H1 (cell line): ENCODE data around the gene ADAMTS16. TPM values are rescaled to one million over a fixed set of nuclear protein-coding genes. Genes with fewer than 3 reads are reported as not detected.

Source experiments
- CTCF ChIA-PET: fragments of 300-600 bp; sonication (Branson Sonifier 250); formaldehyde crosslinking; loops from one replicate; lab custom pipeline; 2021; ENCODE audit not compliant: partially characterized antibody; lab: Charles Lee
- POLR2A ChIA-PET: fragments of 300-600 bp; sonication (Branson Sonifier 250); formaldehyde crosslinking; loops from one replicate; lab custom pipeline; 2021; ENCODE audit warnings: inconsistent platforms; ENCODE audit not compliant: partially characterized antibody; lab: Charles Lee
- DNase-seq, 2 experiments: peaks; one replicate each; pipeline versions ENCODE4 v3.0.0 to v3.0.0-alpha.2; 2010 to 2022; ENCODE audit warnings: low spot score in 2 of 2, low read depth in 1 of 2, mixed read lengths in 1 of 2
- FAIRE-seq: peaks from 2 replicates; lab custom pipeline; 2011; peaks lifted over from hg19 to GRCh38; lab: Jason Lieb, UNC
- H2AFZ ChIP-seq: 2 replicates; pipeline ENCODE4 v1.8.1; 2012; ENCODE audit warnings: low read length, inconsistent platforms
- H2AK5ac ChIP-seq: 2 replicates; pipeline ENCODE4 v1.6.1; 2013; ENCODE audit warnings: low read depth, low read length
- H2BK120ac ChIP-seq: replicated peaks from 2 replicates; pipeline ENCODE3; 2013; ENCODE audit warnings: low read depth, low read length, inconsistent platforms
- H2BK12ac ChIP-seq: 2 replicates; pipeline ENCODE4 v1.6.1; 2013; ENCODE audit warnings: low read depth, low read length
- H2BK15ac ChIP-seq: 2 replicates; pipeline ENCODE4 v1.6.1; 2013; ENCODE audit warnings: low read length
- H2BK20ac ChIP-seq: 2 replicates; pipeline ENCODE4 v1.6.1; 2013; ENCODE audit warnings: low read length
- H2BK5ac ChIP-seq: 2 replicates; pipeline ENCODE4 v1.6.1; 2013; ENCODE audit warnings: low read depth, low read length
- H3K14ac ChIP-seq: 2 replicates; pipeline ENCODE4 v1.6.1; 2013; ENCODE audit warnings: inconsistent platforms; ENCODE audit not compliant: insufficient read length
- H3K18ac ChIP-seq: 2 replicates; pipeline ENCODE4 v1.6.1; 2013; ENCODE audit warnings: low read length; ENCODE audit errors: extremely low read depth
- H3K23ac ChIP-seq: 2 replicates; pipeline ENCODE4 v1.6.1; 2013; ENCODE audit warnings: inconsistent platforms; ENCODE audit not compliant: insufficient read length
- H3K23me2 ChIP-seq: 2 replicates; pipeline ENCODE4 v1.6.1; 2013; ENCODE audit warnings: low read depth, low read length
- H3K27ac ChIP-seq: 2 replicates; pipeline ENCODE4 v1.6.1; 2011; ENCODE audit warnings: low read depth, low read length, inconsistent platforms
- H3K27me3 ChIP-seq, 4 experiments: replicated peaks in 1 of 4; 1 replicate in 1 of 4; 2 replicates in 3 of 4; pipeline versions ENCODE4 v1.6.1 to v1.8.1; 2011 to 2013; ENCODE audit warnings: low read length in 3 of 4, mild to moderate bottlenecking in 3 of 4, inconsistent platforms in 2 of 4, mixed read lengths in 2 of 4, moderate library complexity in 1 of 4; ENCODE audit not compliant: control insufficient read depth in 3 of 4, insufficient read depth in 3 of 4; ENCODE audit errors: extremely low read depth in 1 of 4
- H3K36me3 ChIP-seq, 4 experiments: 2 replicates each; pipeline versions ENCODE4 v1.6.1 to v1.8.1; 2011 to 2013; ENCODE audit warnings: mild to moderate bottlenecking in 4 of 4, low read length in 3 of 4, moderate library complexity in 2 of 4, control low read depth in 1 of 4, inconsistent platforms in 1 of 4; ENCODE audit not compliant: insufficient read depth in 4 of 4, control insufficient read depth in 2 of 4
- H3K4ac ChIP-seq: replicated peaks from 2 replicates; pipeline ENCODE3; 2013; ENCODE audit warnings: low read length, low read depth, mixed read lengths, inconsistent platforms; ENCODE audit not compliant: insufficient read length
- H3K4me1 ChIP-seq, 4 experiments: replicated peaks in 1 of 4; 1 replicate in 1 of 4; 2 replicates in 3 of 4; pipeline versions ENCODE4 v1.6.1 to v1.8.1; 2011 to 2013; ENCODE audit warnings: low read length in 3 of 4, inconsistent platforms in 2 of 4, mixed read lengths in 1 of 4; ENCODE audit not compliant: insufficient read depth in 4 of 4, control insufficient read depth in 3 of 4
- H3K4me2 ChIP-seq, 2 experiments: 2 replicates each; pipeline versions ENCODE4 v1.6.1 to v1.8.1; 2011 to 2013; ENCODE audit warnings: low read depth in 2 of 2, low read length in 2 of 2, control low read depth in 1 of 2, inconsistent platforms in 1 of 2, mild to moderate bottlenecking in 1 of 2; ENCODE audit not compliant: insufficient read depth in 1 of 2
- H3K4me3 ChIP-seq, 4 experiments: fragments of 200-600, 300-600 bp in 1 of 4; sonication (generic), shearing (Covaris generic), sonication (Bioruptor Twin) in 1 of 4; 2 replicates each; pipeline versions ENCODE4 v1.5.1 to v1.8.1; 2011 to 2016; ENCODE audit warnings: low read length in 4 of 4, low read depth in 3 of 4, control low read depth in 2 of 4, inconsistent platforms in 2 of 4, mild to moderate bottlenecking in 2 of 4, mixed read lengths in 1 of 4, moderate library complexity in 1 of 4; ENCODE audit not compliant: insufficient read depth in 2 of 4; ENCODE audit errors: extremely low read depth in 1 of 4
- H3K56ac ChIP-seq: replicated peaks from 2 replicates; pipeline ENCODE3; 2013; ENCODE audit warnings: low read depth, mild to moderate bottlenecking, mixed read lengths, low read length, inconsistent platforms; ENCODE audit not compliant: insufficient read length
- H3K79me1 ChIP-seq: 2 replicates; pipeline ENCODE4 v1.6.1; 2013; ENCODE audit warnings: low read depth, low read length, control low read depth
- H3K79me2 ChIP-seq, 2 experiments: 2 replicates each; pipeline versions ENCODE4 v1.6.1 to v1.8.1; 2012 to 2013; ENCODE audit warnings: low read length in 2 of 2, mild to moderate bottlenecking in 2 of 2, inconsistent platforms in 1 of 2; ENCODE audit not compliant: insufficient read depth in 2 of 2, control insufficient read depth in 1 of 2
- H3K9ac ChIP-seq, 4 experiments: replicated peaks in 1 of 4; 1 replicate in 1 of 4; 2 replicates in 3 of 4; pipeline versions ENCODE4 v1.6.1 to v1.8.1; 2011 to 2013; ENCODE audit warnings: low read depth in 3 of 4, low read length in 3 of 4, control low read depth in 2 of 4, mild to moderate bottlenecking in 2 of 4, moderate library complexity in 2 of 4, inconsistent platforms in 1 of 4; ENCODE audit errors: extremely low read depth in 1 of 4
- H3K9me3 ChIP-seq, 2 experiments: 2 replicates each; pipeline versions ENCODE4 v1.6.1 to v1.8.1; 2012 to 2013; ENCODE audit warnings: mild to moderate bottlenecking in 2 of 2, moderate library complexity in 2 of 2, control low read depth in 1 of 2, inconsistent platforms in 1 of 2, low read depth in 1 of 2, low read length in 1 of 2, mixed read lengths in 1 of 2; ENCODE audit not compliant: insufficient read depth in 2 of 2
- H4K20me1 ChIP-seq, 2 experiments: replicated peaks in 1 of 2; 2 replicates each; pipeline versions ENCODE3 to v1.8.1; 2011 to 2013; ENCODE audit warnings: inconsistent platforms in 2 of 2, low read length in 2 of 2, mild to moderate bottlenecking in 1 of 2; ENCODE audit not compliant: insufficient read depth in 2 of 2, control insufficient read depth in 1 of 2
- H4K5ac ChIP-seq: 2 replicates; pipeline ENCODE4 v1.6.1; 2013; ENCODE audit warnings: low read length, low read depth, mixed read lengths, inconsistent platforms; ENCODE audit not compliant: insufficient read length
- H4K8ac ChIP-seq: 2 replicates; pipeline ENCODE4 v1.8.0; 2013; ENCODE audit warnings: mild to moderate bottlenecking, moderate library complexity, low read length, inconsistent platforms; ENCODE audit not compliant: insufficient read depth; ENCODE audit errors: extremely low read depth
- H4K91ac ChIP-seq: replicated peaks from 2 replicates; pipeline ENCODE3; 2013; ENCODE audit warnings: low read length, mixed read lengths, inconsistent platforms; ENCODE audit not compliant: insufficient read length
- ATF2 ChIP-seq: IDR thresholded peaks from 2 replicates; pipeline ENCODE4 v1.6.1; 2012; ENCODE audit warnings: low read length, inconsistent platforms
- CEBPB ChIP-seq: IDR thresholded peaks from 2 replicates; pipeline ENCODE4 v1.6.1; 2012; ENCODE audit warnings: low read depth, low read length
- E2F6 ChIP-seq: IDR thresholded peaks from 2 replicates; pipeline ENCODE4 v1.6.1; 2012; ENCODE audit warnings: inconsistent platforms
- GABPA ChIP-seq: IDR thresholded peaks from 2 replicates; pipeline ENCODE4 v1.6.1; 2011; ENCODE audit warnings: mild to moderate bottlenecking, low read length, moderate library complexity, borderline replicate concordance; ENCODE audit not compliant: insufficient read depth
- GTF2F1 ChIP-seq: IDR thresholded peaks from 2 replicates; pipeline ENCODE4 v1.6.1; 2012; ENCODE audit warnings: low read depth, low read length, improper control_type of control experiment, borderline replicate concordance
- JUN ChIP-seq: IDR thresholded peaks from 2 replicates; pipeline ENCODE4 v1.6.1; 2011; ENCODE audit warnings: low read depth, mild to moderate bottlenecking, improper control_type of control experiment, low read length
- KDM1A ChIP-seq: fragments of 200-600, 300-600 bp; sonication (generic); IDR thresholded peaks from 2 replicates; pipeline ENCODE4 v1.7.1; 2016; ENCODE audit warnings: mild to moderate bottlenecking, low read length, borderline replicate concordance
- NANOG ChIP-seq: IDR thresholded peaks from 2 replicates; pipeline ENCODE4 v1.6.1; 2011; ENCODE audit warnings: low read length, low read depth, mild to moderate bottlenecking, inconsistent platforms; ENCODE audit not compliant: insufficient read depth, poor library complexity, severe bottlenecking
- SIN3A ChIP-seq, 2 experiments: IDR thresholded peaks in 1 of 2; conservative IDR thresholded peaks in 1 of 2; 2 replicates each; pipeline ENCODE4 v1.6.1; 2011 to 2012; ENCODE audit warnings: low read length in 2 of 2, improper control_type of control experiment in 1 of 2, low read depth in 1 of 2, mild to moderate bottlenecking in 1 of 2
- SP2 ChIP-seq: IDR thresholded peaks from 2 replicates; pipeline ENCODE4 v1.6.1; 2012; ENCODE audit warnings: mild to moderate bottlenecking, low read length, inconsistent platforms
- SP4 ChIP-seq: IDR thresholded peaks from 2 replicates; pipeline ENCODE4 v1.6.1; 2012; ENCODE audit warnings: low read length, inconsistent platforms
- TEAD4 ChIP-seq: IDR thresholded peaks from 2 replicates; pipeline ENCODE4 v1.6.1; 2012; ENCODE audit warnings: low read depth, low read length, inconsistent platforms, mixed read lengths
- WGBS, 2 experiments: shearing (Covaris generic) in 1 of 2; methylation state at CpG; one replicate each; pipeline versions ENCODE4 v1.1.6 to v1.1.7; 2013 to 2015; ENCODE audit warnings: low lambda C conversion rate in 2 of 2, mixed read lengths in 2 of 2, inconsistent platforms in 1 of 2, low coverage in 1 of 2, missing lambda C conversion rate in 1 of 2; ENCODE audit not compliant: insufficient replicate concordance in 2 of 2, insufficient coverage in 1 of 2, insufficient read length in 1 of 2; ENCODE audit errors: extremely low coverage in 1 of 2, missing lambda C conversion rate in 1 of 2; 5-methylcytosine and 5-hydroxymethylcytosine counted together
- polyA plus RNA-seq, 7 experiments: library from polyadenylated mRNA; depleted of rRNA in 3 of 7; stranded (reverse) in 5 of 7; unstranded in 2 of 7; fragments of >200 nt in 5 of 7; fragments of 200-250 nt in 2 of 7; gene quantifications; 1 replicate in 5 of 7; 2 replicates in 1 of 7; 4 replicates in 1 of 7; pipeline versions ENCODE4 v1.2.1 to v1.2.3, GENCODE V29; 2011 to 2013; ENCODE audit warnings: missing spikeins in 2 of 7, mixed read lengths in 2 of 7
- total RNA-seq: library from RNA; stranded (reverse); fragmentation: NEBNext Ultra II Directional; extraction: Animal tissue kit (Norgen Biotek cat#: 25700); gene quantifications from 2 replicates; pipeline ENCODE4 v1.2.1, GENCODE V29; 2021

ADAMTS16 gene
- total and polyA plus RNA-seq, 2 of the 8 experiments (the other 6 are each of a cell fraction or from before 2014, with no cell fraction given): 3.7 to 16.0 TPM

- Histone ChIP-seq H3K56ac (no peak overlapping the region), H3K36me3 (peaks cover 0 to 26% (median 11%) of the 10 kb centered on the region in 4 experiments; a peak in 5 of 8 replicates), H3K4me1 (no peaks in the 10 kb centered on the region; a peak in 1 of 7 replicates), H3K23me2 (no peaks in the 10 kb centered on the region), H2BK15ac (no peak overlapping the region), H2BK12ac (no peak overlapping the region), H3K18ac (no peak overlapping the region), H2AFZ (no peak overlapping the region), H4K91ac (no peak overlapping the region), H3K4ac (no peak overlapping the region), H3K14ac (no peak overlapping the region), H4K20me1 (no peaks in the 10 kb centered on the region), H4K8ac (no peak overlapping the region), H4K5ac (no peak overlapping the region), H3K9me3 (peaks cover 6 to 8% of the 10 kb centered on the region in 2 experiments), H3K79me1 (peaks cover 2% of the 10 kb centered on the region; the same call in 1 of the 2 replicates), H3K27ac (no peak overlapping the region), H2BK20ac (no peak overlapping the region), H3K4me2 (no peak overlapping the region), H2AK5ac (no peak overlapping the region), H3K79me2 (peaks cover 3 to 13% of the 10 kb centered on the region in 2 experiments; a peak in 3 of 4 replicates), H3K4me3 (no peak overlapping the region), H2BK5ac (no peak overlapping the region), H3K9ac (no peak overlapping the region), H2BK120ac (no peak overlapping the region), H3K27me3 (no peaks in the 10 kb centered on the region), H3K23ac (no peak overlapping the region)
- FAIRE-seq: no peak
- POLR2A ChIA-PET: no interaction called here
- no peak for DNase-seq
- WGBS, 2 experiments: 94% methylated on average over 3 of the region's 3 CpGs; no CpG with 5 or more reads in 1 of the 2 experiments
- CTCF ChIA-PET: no interaction called here
- TF ChIP-seq TEAD4: no peak
- no peak for TF ChIP-seq ATF2
- TF ChIP-seq NANOG: no peak
- no peak for TF ChIP-seq GTF2F1
- TF ChIP-seq KDM1A: no peak
- TF ChIP-seq JUN: no peak
- TF ChIP-seq SP4: no peak
- no peak for TF ChIP-seq SIN3A (conservative IDR thresholded peaks at IDR 0.05 in 1 of 2, IDR thresholded peaks at IDR 0.05 in 1 of 2; ENCODE audit: low read depth in 1 of 2, low read length in 2 of 2)
- no peak for TF ChIP-seq E2F6
- no peak for TF ChIP-seq SP2
- no peak for TF ChIP-seq CEBPB
- no peak for TF ChIP-seq GABPA
These were observed 10.5 kb downstream of the ADAMTS16 start for GRCh38 chr5:5150667-5151066.
